C4-2B (cell line): ENCODE data around the gene SNX5.

Source experiments
- ZFX ChIP-seq: fragments of 450-650 bp; IDR thresholded peaks from 2 replicates; pipeline ENCODE4 v1.6.1; 2017
- TF ChIP-seq, protein P1 (sequence below): fragments of 450-650 bp; conservative IDR thresholded peaks from 2 replicates; pipeline ENCODE4 v1.5.1; 2017; ENCODE audit warnings: mild to moderate bottlenecking

DNA sequence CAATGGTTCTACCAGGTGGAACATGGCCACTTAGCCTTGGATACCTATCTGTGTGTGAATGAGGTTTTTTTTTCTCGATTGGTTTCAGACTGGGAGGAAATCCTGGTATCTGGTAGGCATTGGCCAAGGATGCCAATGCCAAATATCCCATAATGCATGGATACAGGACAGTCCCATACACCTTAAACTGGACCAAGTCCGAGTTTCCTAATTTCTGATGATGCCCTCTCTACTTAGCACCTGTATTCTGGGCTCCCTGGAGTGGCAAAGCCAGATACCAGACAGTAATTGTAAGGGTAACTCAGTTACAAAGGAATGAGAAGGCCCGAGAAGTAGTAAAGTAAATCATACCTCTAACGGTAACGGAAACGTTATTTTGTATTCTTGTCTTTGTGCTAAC lies 17.9 kb downstream of the SNX5 start:
- TF ChIP-seq, protein P1, sequence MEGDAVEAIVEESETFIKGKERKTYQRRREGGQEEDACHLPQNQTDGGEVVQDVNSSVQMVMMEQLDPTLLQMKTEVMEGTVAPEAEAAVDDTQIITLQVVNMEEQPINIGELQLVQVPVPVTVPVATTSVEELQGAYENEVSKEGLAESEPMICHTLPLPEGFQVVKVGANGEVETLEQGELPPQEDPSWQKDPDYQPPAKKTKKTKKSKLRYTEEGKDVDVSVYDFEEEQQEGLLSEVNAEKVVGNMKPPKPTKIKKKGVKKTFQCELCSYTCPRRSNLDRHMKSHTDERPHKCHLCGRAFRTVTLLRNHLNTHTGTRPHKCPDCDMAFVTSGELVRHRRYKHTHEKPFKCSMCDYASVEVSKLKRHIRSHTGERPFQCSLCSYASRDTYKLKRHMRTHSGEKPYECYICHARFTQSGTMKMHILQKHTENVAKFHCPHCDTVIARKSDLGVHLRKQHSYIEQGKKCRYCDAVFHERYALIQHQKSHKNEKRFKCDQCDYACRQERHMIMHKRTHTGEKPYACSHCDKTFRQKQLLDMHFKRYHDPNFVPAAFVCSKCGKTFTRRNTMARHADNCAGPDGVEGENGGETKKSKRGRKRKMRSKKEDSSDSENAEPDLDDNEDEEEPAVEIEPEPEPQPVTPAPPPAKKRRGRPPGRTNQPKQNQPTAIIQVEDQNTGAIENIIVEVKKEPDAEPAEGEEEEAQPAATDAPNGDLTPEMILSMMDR, result no peak
- no peak for TF ChIP-seq ZFX
